ENCODE results near the gene PAQR9. TPM values are rescaled to one million over a fixed set of nuclear protein-coding genes. Genes with fewer than 3 reads are reported as not detected.
A peak's percentile ranks its signal among the peaks of the same experiment; 100 is the strongest.

Gene PAQR9
- total and polyA plus RNA-seq, 2 donors (not counting 1 experiment from before 2014, with no cell fraction given): not detected

- WGBS (ENCODE audit: insufficient coverage): 0% methylated on average over 16 of the region's 19 CpGs
- ChIA-PET CTCF (interaction anchor here (1.1 to 2.6 kb wide), 8 partner anchors 9 to 424 kb away, joined by 3 to 13 read pairs (median 4); partner anchors contain the start of gene ATR), POLR2A (interaction anchor here (1.3 to 2.7 kb wide), 4 partner anchors 424 to 970 kb away, joined by 3 to 17 read pairs (median 6); partner anchors contain the start of genes ATR and DIPK2A)
- Histone ChIP-seq H3K4me3 (ENCODE audit: control extremely low read depth in 1 of 5, extremely low read depth in 1 of 5, insufficient read depth in 1 of 5, low read depth in 2 of 5, low read length in 4 of 5) (peak overlapping the region; percentile 73 to 100 (median 97)), H3K27ac (ENCODE audit: low read length in 2 of 2) (peak overlapping the region; percentile 86 to 98), H3K36me3 (replicated peaks in 1 of 2; ENCODE audit: control extremely low read depth in 1 of 2, control insufficient read depth in 1 of 2, extremely low read depth in 1 of 2, insufficient read depth in 2 of 2, low read length in 1 of 2) (no peaks in the 10 kb centered on the region), H2AFZ (ENCODE audit: insufficient read depth, low read depth, low read length, poor library complexity, severe bottlenecking) (peak overlapping the region; percentile 96), H3K9ac (ENCODE audit: low read length) (peak overlapping the region; percentile 100), H3K9me3 (ENCODE audit: control extremely low read depth in 1 of 3, control insufficient read depth in 2 of 3, insufficient read depth in 1 of 3, low read length in 2 of 3) (no peaks in the 10 kb centered on the region), H3K4me2 (replicated peaks; ENCODE audit: low read depth, low read length, poor library complexity, severe bottlenecking) (peak overlapping the region; percentile 87), H3K27me3 (replicated peaks in 1 of 4; ENCODE audit: control extremely low read depth in 1 of 4, control insufficient read depth in 3 of 4, insufficient read depth in 4 of 4, low read length in 3 of 4) (no peaks in the 10 kb centered on the region), H3K4me1 (ENCODE audit: control insufficient read depth in 2 of 2, insufficient read depth in 2 of 2, low read length in 2 of 2) (peaks cover 20 to 24% of the 10 kb centered on the region in 2 donors), H3K79me2 (ENCODE audit: control insufficient read depth, insufficient read depth, low read length) (peaks cover 61% of the 10 kb centered on the region), H4K20me1 (ENCODE audit: control insufficient read depth, insufficient read depth, low read length, poor library complexity, severe bottlenecking) (peaks cover 25% of the 10 kb centered on the region)
- H3K27me3 Mint-ChIP-seq: no peaks in the 10 kb centered on the region
- intact Hi-C loops (cut with micrococcal nuclease): loop anchor here (5.0 kb wide), 4 partner anchors 405 to 1690 kb away; partner anchors contain the start of genes PLS1, RNF7 and TFDP2
- TF ChIP-seq EZH2 (IDR thresholded peaks at IDR 0.05; ENCODE audit: borderline replicate concordance, insufficient read depth, low read depth, low read length, poor library complexity, severe bottlenecking) (no peak), CTCF (IDR thresholded peaks at IDR 0.05) (no peak)
- H3K4me3 Mint-ChIP-seq: peak overlapping the region; percentile 96
- peak overlapping the region; percentile 96 for H3K27ac Mint-ChIP-seq
- DNase-seq: no peak
- H3K9me3 Mint-ChIP-seq (ENCODE audit: insufficient read depth): no peaks in the 10 kb centered on the region
- ATAC-seq (ENCODE audit: low read depth): no peak
- peaks cover 40% of the 10 kb centered on the region for H3K4me1 Mint-ChIP-seq
Measured at GRCh38 chr3:143002083-143002712, 38.7 kb upstream of the PAQR9 start.

All from B cell (primary cell).